ENCODE measurements around the gene TENM4.

TENM4 gene

GRCh38 chr11:78772186-78772585, 668.6 kb downstream of the TENM4 start:
- no peak for DNase-seq (ENCODE audit: low read depth)
- TF ChIP-seq CTCF (IDR thresholded peaks at IDR 0.05; ENCODE audit: low read depth, low read length, missing control alignments): no peak
- H3K4me3 ChIP-seq (ENCODE audit: low read depth, low read length): no peak overlapping the region

GRCh38 chr11:78770931-78771330, 669.9 kb downstream of the TENM4 start:
- TF ChIP-seq CTCF (IDR thresholded peaks at IDR 0.05; ENCODE audit: low read depth, low read length, missing control alignments): no peak
- DNase-seq (ENCODE audit: low read depth): no peak
- H3K4me3 ChIP-seq (ENCODE audit: low read depth, low read length): no peak overlapping the region

GRCh38 chr11:78768971-78769370, 671.9 kb downstream of the TENM4 start:
- H3K4me3 ChIP-seq (ENCODE audit: low read depth, low read length): no peak overlapping the region
- no peak for DNase-seq (ENCODE audit: low read depth)
- no peak for TF ChIP-seq CTCF (IDR thresholded peaks at IDR 0.05; ENCODE audit: low read depth, low read length, missing control alignments)

GRCh38 chr11:78768345-78768744, 672.5 kb downstream of the TENM4 start:
- no peak overlapping the region for H3K4me3 ChIP-seq (ENCODE audit: low read depth, low read length)
- TF ChIP-seq CTCF (IDR thresholded peaks at IDR 0.05; ENCODE audit: low read depth, low read length, missing control alignments): no peak
- no peak for DNase-seq (ENCODE audit: low read depth)

GRCh38 chr11:78767027-78767932, 673.5 kb downstream of the TENM4 start:
- no peak for TF ChIP-seq CTCF (IDR thresholded peaks at IDR 0.05; ENCODE audit: low read depth, low read length, missing control alignments)
- H3K4me3 ChIP-seq (ENCODE audit: low read depth, low read length): no peak overlapping the region
- DNase-seq (ENCODE audit: low read depth): no peak

GRCh38 chr11:78764946-78765345, 675.9 kb downstream of the TENM4 start:
- no peak for DNase-seq (ENCODE audit: low read depth)
- no peak for TF ChIP-seq CTCF (IDR thresholded peaks at IDR 0.05; ENCODE audit: low read depth, low read length, missing control alignments)
- H3K4me3 ChIP-seq (ENCODE audit: low read depth, low read length): no peak overlapping the region

- no peak for TF ChIP-seq CTCF (IDR thresholded peaks at IDR 0.05; ENCODE audit: low read depth, low read length, missing control alignments)
- no peak overlapping the region for H3K4me3 ChIP-seq (ENCODE audit: low read depth, low read length)
- no peak for DNase-seq (ENCODE audit: low read depth)
Measured at GRCh38 chr11:78763664-78764063, 677.2 kb downstream of the TENM4 start.
